HG03342 (cell line): ENCODE data around the gene PYGO1.
A peak's percentile ranks its signal among the peaks of the same experiment; 100 is the strongest.

Experiments
- ATAC-seq: cut with Tn5 transposase; IDR thresholded peaks from one replicate; pipeline ENCODE4 v1.9.1; 2021; ENCODE audit warnings: mild to moderate bottlenecking, moderate library complexity; ENCODE audit not compliant: unreplicated experiment

Gene PYGO1

GRCh38 chr15:55574096-55574495, 14.0 kb downstream of the PYGO1 start:
- ATAC-seq, result no peak

- ATAC-seq, result no peak
These were observed 14.9 kb downstream of the PYGO1 start for GRCh38 chr15:55573224-55573623.

GRCh38 chr15:55564347-55565145, 23.6 kb downstream of the PYGO1 start:
- no peak for ATAC-seq

GRCh38 chr15:55562601-55563000, 25.5 kb downstream of the PYGO1 start:
- ATAC-seq, result no peak

- ATAC-seq, result no peak
These were observed 33.1 kb downstream of the PYGO1 start for GRCh38 chr15:55555089-55555488.

GRCh38 chr15:55552926-55553325, 35.2 kb downstream of the PYGO1 start:
- no peak for ATAC-seq

- ATAC-seq, result no peak
These were observed 35.7 kb downstream of the PYGO1 start for GRCh38 chr15:55552451-55552850.

- no peak for ATAC-seq
These were observed 38.8 kb downstream of the PYGO1 start for GRCh38 chr15:55549305-55549704.

GRCh38 chr15:55546718-55547117, 41.4 kb downstream of the PYGO1 start:
- no peak for ATAC-seq

- ATAC-seq, result no peak
These were observed 52.7 kb downstream of the PYGO1 start for GRCh38 chr15:55535436-55535835.

GRCh38 chr15:55532944-55533343, 55.2 kb downstream of the PYGO1 start:
- ATAC-seq, result no peak

- no peak for ATAC-seq
These were observed 57.3 kb downstream of the PYGO1 start for GRCh38 chr15:55530861-55531313.

- no peak for ATAC-seq
These were observed 59.3 kb downstream of the PYGO1 start for GRCh38 chr15:55528812-55529211.

- no peak for ATAC-seq
These were observed 61.0 kb downstream of the PYGO1 start for GRCh38 chr15:55527150-55527549.

GRCh38 chr15:55526559-55527036, 61.5 kb downstream of the PYGO1 start:
- peak; percentile 86 for ATAC-seq

GRCh38 chr15:55522742-55523450, 65.2 kb downstream of the PYGO1 start:
- ATAC-seq, result no peak

GRCh38 chr15:55518641-55519040, 69.5 kb downstream of the PYGO1 start:
- ATAC-seq, result no peak

GRCh38 chr15:55518009-55518408, 70.1 kb downstream of the PYGO1 start:
- no peak for ATAC-seq

GRCh38 chr15:55515991-55516776, 72.0 kb downstream of the PYGO1 start:
- ATAC-seq, result no peak

- ATAC-seq, result no peak
These were observed 72.7 kb downstream of the PYGO1 start for GRCh38 chr15:55515491-55515890.

- ATAC-seq, result no peak
These were observed 73.7 kb downstream of the PYGO1 start for GRCh38 chr15:55514414-55514850.
